MM.1S (cell line): ENCODE data around the gene CD226.

ENCODE experiments used
- CTCF ChIP-seq: fragments of 300-600 bp; sonication (generic); IDR thresholded peaks from 2 replicates; pipeline ENCODE4 v1.5.1; 2016; ENCODE audit warnings: antibody characterized with exemption, low read length, mixed read lengths
- EZH2phosphoT487 ChIP-seq: fragments of 300-600 bp; sonication (generic); IDR thresholded peaks from 2 replicates; pipeline ENCODE4 v1.6.1; 2018; ENCODE audit warnings: antibody characterized with exemption, low read length

- TF ChIP-seq CTCF (no peak), EZH2phosphoT487 (no peak)
Measured at GRCh38 chr18:69934601-69935265, 12.9 kb downstream of the CD226 start.
